KBM-7 (cell line): ENCODE data around the gene VCAN.

Experiments
- DNase-seq: peaks from one replicate; pipeline ENCODE4 v3.0.0-alpha.2; 2015
- in situ Hi-C: fragments of 300-500 bp; cut with MboI; formaldehyde crosslinking; loops from 2 replicates; pipeline ENCODE4 v1.14.3; 2020; ENCODE audit warnings: low sequenced_read_pairs, low pct_unique_long_range_greater_than_20kb, mixed read lengths

VCAN gene

DNA sequence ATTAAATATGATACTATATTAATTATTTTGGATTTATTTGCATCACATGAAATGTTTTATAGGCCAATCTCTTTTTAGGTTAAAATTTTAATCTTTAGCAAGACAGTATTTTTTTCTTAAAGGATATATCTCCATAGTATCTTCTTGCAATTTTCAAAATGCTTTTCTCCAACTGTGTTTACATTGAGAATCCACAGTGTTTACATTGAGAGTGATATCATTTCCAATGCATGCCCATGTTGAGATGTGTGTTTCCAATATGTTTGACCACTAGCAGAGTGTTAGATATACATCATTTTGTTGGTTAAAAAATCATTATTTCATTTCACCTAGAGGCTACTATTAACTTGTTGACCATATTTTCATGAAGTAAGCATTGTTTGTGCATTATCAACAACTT is 17.3 kb downstream of the VCAN start:
- in situ Hi-C loops: no loop called here
- DNase-seq: no peak

DNA sequence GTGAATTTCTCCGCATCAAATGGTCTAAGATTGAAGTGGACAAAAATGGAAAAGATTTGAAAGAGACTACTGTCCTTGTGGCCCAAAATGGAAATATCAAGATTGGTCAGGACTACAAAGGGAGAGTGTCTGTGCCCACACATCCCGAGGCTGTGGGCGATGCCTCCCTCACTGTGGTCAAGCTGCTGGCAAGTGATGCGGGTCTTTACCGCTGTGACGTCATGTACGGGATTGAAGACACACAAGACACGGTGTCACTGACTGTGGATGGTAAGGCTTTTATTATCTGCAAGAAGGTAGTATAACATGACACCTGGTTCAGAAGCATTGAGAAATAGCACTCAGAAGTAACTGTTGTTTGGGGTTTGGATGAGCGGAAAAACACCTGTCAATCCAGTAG is 18.7 kb downstream of the VCAN start:
- in situ Hi-C loops: no loop called here
- DNase-seq: no peak

GRCh38 chr5:83492331-83492730 is 20.8 kb downstream of the VCAN start:
- in situ Hi-C loops: no loop called here
- no peak for DNase-seq

DNA sequence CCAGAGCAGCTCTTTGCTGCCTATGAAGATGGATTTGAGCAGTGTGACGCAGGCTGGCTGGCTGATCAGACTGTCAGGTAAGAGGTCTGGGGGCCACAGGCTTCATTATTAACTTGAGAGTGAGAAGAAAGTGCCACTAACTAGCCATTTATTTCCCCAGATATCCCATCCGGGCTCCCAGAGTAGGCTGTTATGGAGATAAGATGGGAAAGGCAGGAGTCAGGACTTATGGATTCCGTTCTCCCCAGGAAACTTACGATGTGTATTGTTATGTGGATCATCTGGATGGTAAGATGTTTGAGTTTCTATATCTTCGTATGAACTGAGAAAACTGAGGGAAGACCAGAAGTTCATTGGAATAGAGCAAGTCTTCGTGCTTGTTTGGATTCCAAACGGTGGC is 22.1 kb downstream of the VCAN start:
- in situ Hi-C loops: no loop called here
- DNase-seq: no peak

DNA sequence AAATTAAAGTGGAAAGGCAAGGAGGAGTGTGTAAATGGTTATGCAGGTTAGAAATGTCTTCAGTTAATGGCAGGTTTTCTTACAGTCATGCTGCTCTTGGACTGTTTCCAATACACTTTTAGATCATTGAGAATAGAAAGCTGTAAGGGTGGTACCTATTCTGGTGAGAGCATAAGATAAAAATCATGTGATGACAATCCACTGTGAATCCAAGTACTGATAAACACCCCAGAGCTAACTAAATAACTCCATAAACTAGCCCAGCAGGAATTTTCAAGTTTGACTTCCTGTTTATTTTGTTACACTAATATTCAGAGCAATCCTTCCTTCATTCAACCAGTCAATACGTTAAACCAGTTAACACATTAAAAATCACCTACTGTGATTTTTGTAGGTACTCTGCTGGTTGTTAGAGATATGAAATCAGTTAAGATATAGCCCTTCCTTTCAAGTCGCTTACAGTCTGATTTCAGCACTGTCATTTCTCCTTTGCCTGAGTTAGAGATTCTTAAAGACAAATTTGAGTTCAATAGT is 22.6 kb downstream of the VCAN start:
- no peak for DNase-seq
- in situ Hi-C loops: no loop called here

GRCh38 chr5:83494666-83495065 is 23.1 kb downstream of the VCAN start:
- no peak for DNase-seq
- in situ Hi-C loops: no loop called here

- in situ Hi-C loops: no loop called here
- DNase-seq: no peak
These were observed 25.1 kb downstream of the VCAN start for GRCh38 chr5:83496626-83497025.

DNA sequence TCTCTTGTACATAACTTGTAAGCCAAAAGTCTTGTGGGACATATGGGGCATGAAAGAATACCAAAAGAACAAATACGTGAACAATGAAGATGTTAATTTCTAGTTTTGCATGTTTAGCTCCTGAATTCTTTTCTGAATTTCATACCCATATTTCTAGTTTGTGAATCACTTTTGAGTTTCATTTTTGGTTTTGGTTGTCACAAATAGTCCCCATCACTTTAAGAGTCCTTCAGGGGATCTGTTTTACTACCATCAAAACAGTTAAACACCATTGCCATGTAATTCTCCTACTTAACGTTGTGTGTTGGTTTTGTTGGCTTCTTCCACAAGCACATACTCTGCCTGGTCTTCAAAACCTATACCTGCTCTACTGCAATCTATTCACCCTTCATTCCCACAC is 27.0 kb downstream of the VCAN start:
- in situ Hi-C loops: no loop called here
- DNase-seq: no peak

DNA sequence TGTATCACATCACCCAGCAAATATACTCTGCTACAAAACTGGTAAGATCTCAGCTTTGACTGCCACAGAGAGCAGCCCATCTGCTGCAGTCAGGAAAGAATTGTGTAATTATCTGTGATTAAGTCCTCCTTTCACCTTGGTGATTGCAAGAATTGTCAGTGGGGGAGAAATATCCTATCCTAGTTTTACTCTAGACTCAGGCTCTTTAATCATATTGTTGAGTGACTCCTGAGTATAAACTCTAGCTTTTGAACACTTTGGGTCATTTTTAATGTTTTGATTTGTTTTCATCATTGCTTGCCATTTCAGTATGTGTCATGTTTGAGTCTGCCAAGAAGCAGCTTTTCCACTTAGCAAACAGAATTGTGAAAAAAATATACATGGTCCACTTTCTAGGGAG is 32.1 kb downstream of the VCAN start:
- no peak for DNase-seq

DNA sequence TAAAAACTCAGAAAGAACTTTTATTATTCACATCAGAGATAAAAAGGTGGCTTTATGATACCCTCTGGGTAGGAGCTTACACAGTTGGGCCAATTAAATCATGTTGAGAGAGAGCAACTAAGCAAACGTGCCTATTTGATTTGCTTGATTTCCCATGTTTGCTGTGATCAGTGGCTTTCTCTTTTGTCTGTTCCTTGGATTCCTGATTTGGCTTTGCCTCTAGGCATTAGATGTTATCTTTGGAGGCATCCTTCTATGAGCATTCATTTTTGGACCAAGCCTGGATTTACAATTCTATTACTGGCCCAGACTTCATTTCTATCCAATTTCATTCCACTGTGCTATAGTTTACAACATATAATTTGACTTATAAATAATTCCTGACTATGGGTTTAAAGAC is 35.9 kb downstream of the VCAN start:
- in situ Hi-C loops: no loop called here
- DNase-seq: no peak

More for the DNA sequence above, 32.1 kb downstream of the VCAN start:
- in situ Hi-C loops: no loop called here

GRCh38 chr5:83509540-83509939 is 38.0 kb downstream of the VCAN start:
- in situ Hi-C loops: no loop called here
- no peak for DNase-seq

- in situ Hi-C loops: no loop called here
- DNase-seq: no peak
These were observed 38.7 kb downstream of the VCAN start for GRCh38 chr5:83510260-83510659.

GRCh38 chr5:83512061-83512745 is 40.7 kb downstream of the VCAN start:
- DNase-seq: no peak
- in situ Hi-C loops: no loop called here

DNA sequence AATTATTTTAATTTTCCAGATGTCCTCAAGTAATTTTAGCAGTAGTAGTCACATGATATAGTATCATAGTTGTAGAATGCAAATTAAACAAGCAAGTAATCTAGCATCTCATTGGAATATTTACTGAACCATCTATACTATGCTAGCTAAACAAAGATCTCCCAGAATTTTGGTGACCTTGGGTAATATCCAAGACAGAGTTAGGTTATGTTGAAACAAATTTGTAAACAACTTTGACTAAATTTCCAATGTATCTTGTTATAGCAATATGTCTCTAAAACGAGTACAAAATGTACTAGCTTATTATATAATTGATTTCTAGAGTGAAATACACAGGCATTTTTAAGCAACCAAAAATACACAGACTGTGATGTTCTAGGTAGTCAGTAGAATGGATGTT is 41.5 kb downstream of the VCAN start:
- no peak for DNase-seq

GRCh38 chr5:83513491-83513890 is 41.9 kb downstream of the VCAN start:
- DNase-seq: no peak
- in situ Hi-C loops: no loop called here

More for the DNA sequence above, 41.5 kb downstream of the VCAN start:
- in situ Hi-C loops: no loop called here

DNA sequence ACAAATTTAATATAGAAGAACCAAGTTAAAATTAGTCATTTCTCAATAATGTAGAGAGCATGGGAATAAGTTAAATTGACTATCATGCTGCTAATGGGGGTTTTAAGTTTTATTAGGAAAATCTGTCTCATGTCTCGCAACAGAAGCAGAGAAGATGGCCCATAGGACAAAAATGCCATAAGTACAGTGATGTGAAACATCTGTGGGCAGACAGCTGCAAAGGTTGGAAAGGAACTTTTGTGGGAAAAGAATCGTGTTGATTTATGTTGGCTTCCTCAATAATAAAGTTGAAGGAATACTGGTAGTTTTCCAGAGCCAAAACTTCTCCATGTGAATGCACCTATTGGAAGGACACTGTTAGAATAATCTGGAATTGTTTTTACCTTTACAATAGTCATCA is 44.8 kb downstream of the VCAN start:
- DNase-seq: no peak
- in situ Hi-C loops: no loop called here

DNA sequence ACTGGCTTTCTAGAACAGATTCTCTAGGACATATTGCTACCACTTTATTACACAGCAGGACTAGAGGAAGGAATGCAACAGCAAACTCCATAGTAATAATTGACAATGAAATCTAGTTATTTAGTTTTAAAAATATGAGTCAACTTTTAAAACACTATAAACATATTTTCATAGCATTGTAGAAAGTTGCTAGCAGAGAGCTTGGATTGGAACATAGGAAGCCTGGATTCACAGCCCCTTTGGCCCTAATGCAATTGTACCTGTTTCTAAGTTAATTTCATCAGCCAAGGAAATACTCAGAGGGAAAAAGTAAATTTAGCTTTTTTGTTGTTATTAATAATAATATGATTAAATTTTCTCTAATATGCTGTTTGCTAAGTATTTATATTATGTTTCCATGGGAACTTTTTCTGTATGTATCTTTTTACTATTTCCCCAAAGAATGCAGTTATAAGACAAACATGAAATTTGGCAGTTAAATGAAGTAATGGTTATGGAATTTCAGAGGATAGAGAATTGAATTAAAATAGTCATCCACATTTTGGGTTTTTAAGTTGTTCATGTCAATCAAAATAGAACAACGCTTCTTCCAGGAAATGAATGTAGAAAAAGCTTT is 45.6 kb downstream of the VCAN start:
- in situ Hi-C loops: no loop called here
- DNase-seq: no peak

DNA sequence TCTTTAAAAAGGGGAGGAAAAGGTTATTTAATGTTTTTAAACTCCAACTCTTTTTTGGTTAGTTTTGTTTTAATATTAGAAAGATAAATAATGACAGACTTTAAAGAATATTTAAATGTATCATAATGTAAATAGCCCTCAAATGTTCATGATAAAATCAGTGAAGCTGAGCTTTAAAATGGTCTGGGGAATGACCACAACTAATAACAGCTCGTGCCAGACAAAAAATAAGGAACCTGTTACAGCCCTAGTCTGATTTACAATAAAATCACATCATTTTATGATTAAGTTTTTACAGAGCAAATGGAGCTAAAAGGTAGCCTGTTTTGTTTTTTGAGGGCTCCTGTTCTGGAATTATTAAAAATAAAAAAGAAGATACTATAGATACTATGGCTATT is 46.1 kb downstream of the VCAN start:
- in situ Hi-C loops: no loop called here
- no peak for DNase-seq

GRCh38 chr5:83518319-83519061 is 46.9 kb downstream of the VCAN start:
- no peak for DNase-seq

GRCh38 chr5:83522446-83522845 is 50.9 kb downstream of the VCAN start:
- in situ Hi-C loops: no loop called here

More at GRCh38 chr5:83518319-83519061, 46.9 kb downstream of the VCAN start:
- in situ Hi-C loops: no loop called here

More at GRCh38 chr5:83522446-83522845, 50.9 kb downstream of the VCAN start:
- no peak for DNase-seq
